NT2/D1 (cell line): ENCODE measurements around the gene EDC4.

ENCODE experiments used
- SUZ12 ChIP-seq: IDR thresholded peaks from 2 replicates; pipeline ENCODE4 v1.6.1; 2011; ENCODE audit not compliant: insufficient read length, insufficient read depth; ENCODE audit errors: extremely low read depth
- YY1 ChIP-seq: IDR thresholded peaks from 2 replicates; pipeline ENCODE4 v1.6.1; 2011; ENCODE audit not compliant: insufficient read length, insufficient read depth

- TF ChIP-seq YY1 (no peak), SUZ12 (no peak)
These were observed 31.5 kb upstream of the EDC4 start for GRCh38 chr16:67841198-67841815.
